Fibroblast of skin of scalp (primary cell): ENCODE results near the gene SDCCAG8. TPM values are rescaled to one million over a fixed set of nuclear protein-coding genes. Genes with fewer than 3 reads are reported as not detected.
"Not testable (repeated sequence)": the region's sequence is repeated elsewhere in the genome, so short reads cannot be mapped to it uniquely, and the experiment has no call there.

ENCODE experiments used
- DNase-seq: peaks from one replicate; pipeline ENCODE4 v3.0.0-alpha.2; 2013
- polyA plus RNA-seq, 2 experiments: library from polyadenylated mRNA; unstranded; fragments of 120-200 nt; gene quantifications; one replicate each; pipeline ENCODE4 v1.2.1, GENCODE V29; 2013; ENCODE audit not compliant: insufficient read length in 2 of 2

Gene SDCCAG8
- 22.8 TPM for polyA plus RNA-seq (2013, experiment 1 of 2; ENCODE audit: insufficient read length)
- 23.6 TPM for polyA plus RNA-seq (2013, experiment 2 of 2; ENCODE audit: insufficient read length)

- peak; percentile 100 for DNase-seq
Measured at GRCh38 chr1:243255791-243256512, at the start of gene SDCCAG8. TSS of gene SDCCAG8 (plus strand) at chr1:243256041. CDS start at chr1:243256174, 133 bp downstream.

GRCh38 chr1:243211984-243212383, 43.9 kb upstream of the SDCCAG8 start:
- peak; percentile 25 for DNase-seq

DNA sequence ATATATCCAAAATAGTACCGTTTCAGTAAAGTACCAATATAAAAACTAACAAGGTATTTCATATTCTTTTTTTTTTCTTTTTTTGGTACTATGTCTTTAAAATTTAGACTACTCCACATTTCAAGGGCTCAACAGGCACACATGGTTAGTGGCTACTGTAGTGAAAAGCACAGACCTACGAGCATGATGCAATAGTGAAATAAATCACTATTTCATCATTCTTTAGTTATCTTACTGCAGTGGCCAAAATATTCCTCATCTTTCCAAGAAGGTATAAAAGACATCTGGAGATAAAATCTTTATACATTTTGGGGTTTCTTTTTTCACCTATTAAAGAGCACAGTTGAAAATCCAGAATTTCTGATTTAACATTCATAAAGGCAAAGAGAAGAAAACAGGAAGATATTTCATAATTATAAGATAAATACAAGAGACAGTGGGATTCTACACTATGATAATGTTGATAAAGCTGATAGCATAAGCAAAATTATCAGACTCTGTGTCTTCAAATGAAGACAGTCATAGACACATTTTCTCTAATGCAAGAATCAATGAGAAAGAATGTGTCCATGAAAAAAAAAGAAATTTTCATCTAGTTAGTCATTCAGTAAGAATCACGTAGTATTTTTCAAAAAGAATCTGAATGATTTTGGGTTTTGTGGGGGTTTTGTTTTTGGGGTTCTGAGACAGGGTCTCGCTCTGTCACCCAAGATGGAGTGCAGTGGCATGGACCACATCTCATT, 42.6 kb upstream of the SDCCAG8 start:
- peak; percentile 73 for DNase-seq

- DNase-seq, result not testable (repeated sequence)
Measured at GRCh38 chr1:243215276-243215875, 40.5 kb upstream of the SDCCAG8 start.

- DNase-seq, result no peak
Measured at GRCh38 chr1:243216741-243217140, 39.1 kb upstream of the SDCCAG8 start.

DNA sequence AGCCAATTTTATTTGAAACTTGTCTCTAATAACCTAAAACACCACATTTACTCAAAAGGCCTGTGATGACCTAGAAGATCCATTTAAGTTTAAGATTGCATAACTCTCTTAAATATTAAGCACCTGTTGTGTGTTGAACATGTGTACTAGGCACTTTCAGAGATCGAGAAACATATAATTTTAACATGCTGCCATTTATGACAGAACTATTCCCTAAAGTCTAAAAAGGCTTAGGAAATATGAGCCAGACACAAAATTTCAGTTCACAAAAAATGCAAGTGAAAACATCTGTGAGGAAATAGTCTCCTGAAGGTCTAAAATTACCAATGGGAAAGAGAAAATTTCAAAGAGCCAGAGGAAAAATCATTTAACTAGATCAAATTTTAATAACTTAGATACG, 38.5 kb upstream of the SDCCAG8 start:
- DNase-seq, result no peak

DNA sequence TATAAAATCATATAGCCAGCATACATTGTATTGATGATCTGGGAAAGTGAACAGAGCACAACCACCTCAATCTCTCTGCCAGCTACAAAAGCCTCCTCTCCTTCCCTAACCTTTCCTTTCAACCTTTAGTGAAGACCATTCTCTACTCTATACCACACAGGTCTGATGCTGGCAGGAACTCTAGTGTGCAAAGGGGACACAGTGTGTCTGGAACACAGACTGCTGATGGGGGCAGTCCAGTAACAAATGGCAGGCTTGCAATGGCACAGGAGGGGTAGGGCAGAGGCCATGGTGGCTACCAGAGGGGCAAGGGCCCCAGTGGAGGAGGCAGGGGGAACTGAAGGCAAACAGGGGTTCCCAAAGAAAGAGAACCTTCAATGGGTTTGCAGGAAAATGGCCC, 37.8 kb upstream of the SDCCAG8 start:
- DNase-seq, result no peak

DNA sequence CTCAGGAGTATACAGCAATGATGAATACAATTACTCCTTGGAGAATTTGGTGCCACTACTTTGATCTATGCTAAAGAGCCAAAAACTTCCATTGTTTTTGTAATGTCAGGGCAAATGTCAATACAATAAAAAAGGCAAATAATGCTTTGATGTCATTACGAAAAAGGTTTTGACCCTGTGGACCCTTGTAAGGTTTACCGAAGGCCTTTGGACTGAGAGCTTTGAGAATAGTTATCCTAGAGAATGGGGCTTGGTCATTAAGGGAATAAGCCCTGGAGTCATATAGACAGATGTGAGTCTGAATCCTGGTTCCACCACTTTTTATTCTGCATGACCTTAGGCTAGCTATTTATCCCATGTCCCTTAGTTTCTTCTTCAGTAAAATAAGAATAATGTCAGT, 28.2 kb upstream of the SDCCAG8 start:
- DNase-seq, result no peak

DNA sequence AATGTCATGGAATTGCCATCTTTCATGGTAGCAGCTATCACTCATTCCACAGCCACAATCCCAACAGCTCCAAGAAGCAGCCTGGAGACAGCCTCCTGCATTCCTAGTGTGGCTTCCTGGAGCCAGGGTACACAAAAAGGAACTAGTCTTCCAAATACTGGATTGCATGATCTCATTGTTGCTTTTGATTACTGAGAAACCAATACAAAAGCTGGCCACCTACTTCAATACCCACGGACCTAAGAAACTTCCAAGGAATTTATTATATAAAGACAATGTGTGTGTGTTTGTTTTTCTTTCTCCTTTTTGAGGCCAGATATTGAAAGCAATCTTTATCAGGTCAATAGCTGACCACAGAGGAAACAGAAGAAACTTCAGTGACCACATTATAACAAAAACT, 26.3 kb upstream of the SDCCAG8 start:
- DNase-seq, result no peak

DNA sequence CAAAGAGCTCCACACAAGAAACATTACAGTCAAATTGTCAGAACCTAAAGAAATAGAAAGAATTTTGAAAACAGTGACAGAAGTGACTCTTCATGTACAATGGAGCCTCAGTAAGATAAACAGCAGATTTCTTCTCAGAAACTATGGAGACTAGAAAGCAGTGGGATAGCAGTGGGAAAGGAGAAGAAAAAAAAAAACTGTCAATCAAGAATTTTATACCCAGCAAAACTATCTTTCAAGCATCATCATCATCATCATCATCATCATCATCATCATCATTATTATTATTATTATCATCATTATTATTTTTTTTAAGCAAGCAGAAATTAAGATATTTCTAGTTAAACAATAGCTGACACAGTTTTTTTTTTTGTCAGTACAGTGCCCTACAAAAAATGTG, 24.9 kb upstream of the SDCCAG8 start:
- DNase-seq, result peak; percentile 32

DNA sequence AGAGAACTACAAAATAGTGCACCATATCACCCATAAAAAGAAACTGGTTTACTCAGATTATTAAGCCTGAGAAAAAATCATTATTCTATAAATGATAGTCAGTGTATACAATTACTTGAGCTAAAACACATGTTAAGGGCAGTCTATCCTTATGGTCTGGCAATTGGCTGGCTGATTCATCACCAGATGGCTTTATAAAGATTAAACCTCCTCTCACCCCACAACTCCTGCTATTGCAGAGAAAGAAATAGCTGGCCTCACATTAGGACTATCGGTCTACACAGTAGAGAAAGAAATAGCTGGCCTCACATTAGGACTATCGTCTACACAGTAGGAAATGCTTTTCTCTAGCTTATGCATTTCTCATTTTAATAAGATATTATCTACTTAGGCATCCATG, 21.9 kb upstream of the SDCCAG8 start:
- DNase-seq, result peak; percentile 40

DNA sequence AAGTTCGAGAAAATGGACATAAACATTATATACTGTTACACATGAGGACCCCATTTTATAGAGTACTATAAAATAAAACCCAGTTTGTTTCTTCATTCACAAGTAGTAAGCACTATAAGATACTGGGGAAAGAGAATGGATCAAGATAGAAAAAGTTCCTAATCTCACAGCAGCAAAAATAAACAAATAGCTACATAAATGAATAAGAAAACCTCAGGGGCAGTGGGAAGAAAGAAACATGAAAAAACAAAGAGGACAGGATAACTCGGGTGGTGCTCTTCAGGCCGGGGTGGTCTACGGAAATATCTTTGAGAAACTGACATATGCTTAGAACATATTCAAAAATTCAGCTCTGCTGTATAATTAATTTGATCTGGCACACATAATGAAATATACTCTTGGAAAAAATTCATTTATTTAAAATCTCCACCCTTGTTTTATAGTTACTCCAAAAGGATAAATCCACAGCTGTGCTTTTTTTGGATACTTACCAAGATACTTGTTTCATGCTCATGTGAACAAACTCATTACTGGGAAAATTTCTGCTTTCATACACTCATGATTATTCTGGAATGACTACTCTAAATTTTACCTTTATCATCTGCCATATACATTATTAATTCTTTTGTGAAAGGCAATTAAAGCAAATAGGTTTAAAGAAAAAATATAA, 20.7 kb upstream of the SDCCAG8 start:
- DNase-seq, result peak; percentile 55

DNA sequence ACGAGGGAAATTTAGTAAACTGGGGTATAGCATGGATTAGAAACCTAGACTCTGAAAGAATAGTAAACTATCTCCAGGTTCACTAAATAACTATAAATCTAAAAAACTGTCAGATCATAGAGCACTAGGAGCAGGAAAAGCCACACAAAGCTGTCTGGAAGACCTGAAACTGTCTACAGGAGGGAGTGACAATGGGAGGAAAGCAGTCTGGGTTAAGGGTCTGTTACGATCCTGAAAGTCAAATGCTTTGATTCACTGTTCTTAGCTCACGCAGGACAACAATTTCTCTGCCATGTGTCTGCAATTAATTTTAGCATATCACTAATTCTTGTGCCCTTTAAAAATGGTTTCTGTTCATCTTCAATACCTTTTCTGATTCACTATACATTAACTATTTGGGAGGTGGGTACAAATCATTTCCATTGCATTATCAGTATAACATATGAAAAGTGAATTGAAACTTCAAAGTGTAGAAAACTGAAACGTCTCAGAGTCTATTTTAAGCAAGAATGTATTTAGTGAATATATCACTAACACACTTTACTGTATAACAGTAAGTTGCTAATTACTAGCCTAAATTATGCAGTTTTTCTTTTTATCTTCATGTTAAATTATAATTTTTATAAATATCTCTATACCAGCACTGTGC, 19.1 kb upstream of the SDCCAG8 start:
- DNase-seq, result no peak

GRCh38 chr1:243244432-243244841, 11.4 kb upstream of the SDCCAG8 start:
- DNase-seq, result no peak

DNA sequence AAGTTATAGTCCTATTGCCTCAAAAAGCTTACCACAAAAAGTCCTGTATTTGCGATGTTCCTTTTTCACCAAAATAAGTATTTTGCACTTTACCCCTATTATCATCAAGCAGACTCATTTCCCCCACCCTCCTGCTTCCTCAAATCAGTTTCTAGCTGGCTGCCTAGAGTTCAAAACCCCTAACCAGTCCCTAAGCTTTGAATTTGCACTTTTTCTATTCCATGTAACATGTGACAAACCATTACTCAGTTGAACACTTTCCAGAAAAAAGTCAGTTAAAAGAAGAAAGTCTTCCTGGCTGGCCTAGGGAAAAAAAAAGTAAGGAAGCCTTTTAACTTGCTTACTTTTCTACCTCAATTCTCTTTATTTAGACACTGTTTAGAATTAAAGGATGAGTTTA, 8.9 kb upstream of the SDCCAG8 start:
- DNase-seq, result no peak

DNA sequence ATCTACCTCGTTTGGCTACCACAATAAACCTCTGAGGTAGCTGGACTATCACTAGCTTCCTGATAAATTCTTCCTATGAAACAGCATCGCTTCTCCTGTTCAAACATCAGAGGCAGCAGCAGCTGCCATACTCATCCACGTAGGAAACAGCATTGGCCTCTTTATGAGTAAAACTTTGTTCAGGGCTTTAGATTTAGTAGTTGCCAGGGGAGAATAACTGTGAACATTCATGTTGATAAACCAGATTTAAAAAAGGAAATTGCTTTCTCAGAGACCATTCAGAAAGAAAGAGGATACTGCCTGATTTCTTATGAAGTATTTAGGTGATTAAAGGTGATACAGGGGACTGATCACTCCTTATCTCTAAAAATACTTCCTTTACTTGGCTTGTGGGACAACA, 7.9 kb upstream of the SDCCAG8 start:
- no peak for DNase-seq

DNA sequence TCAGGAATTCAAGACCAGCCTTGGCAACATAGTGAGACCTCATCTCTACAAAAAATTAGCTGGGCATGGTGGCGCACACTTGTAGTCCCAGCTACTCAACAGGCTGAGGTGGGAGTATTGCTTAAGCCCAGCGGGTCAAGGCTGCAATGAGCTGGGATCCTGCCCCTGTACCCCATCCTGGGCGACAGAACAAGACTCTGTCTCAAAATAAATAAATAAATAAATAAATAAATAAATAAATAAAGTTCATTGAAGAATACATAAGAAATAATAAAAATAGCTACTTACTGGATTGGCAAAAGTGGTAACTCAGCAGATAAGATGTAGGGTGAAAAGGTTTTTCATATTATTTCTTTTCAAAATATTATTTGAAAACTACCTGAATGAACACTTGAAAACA, 6.6 kb upstream of the SDCCAG8 start:
- DNase-seq, result no peak

DNA sequence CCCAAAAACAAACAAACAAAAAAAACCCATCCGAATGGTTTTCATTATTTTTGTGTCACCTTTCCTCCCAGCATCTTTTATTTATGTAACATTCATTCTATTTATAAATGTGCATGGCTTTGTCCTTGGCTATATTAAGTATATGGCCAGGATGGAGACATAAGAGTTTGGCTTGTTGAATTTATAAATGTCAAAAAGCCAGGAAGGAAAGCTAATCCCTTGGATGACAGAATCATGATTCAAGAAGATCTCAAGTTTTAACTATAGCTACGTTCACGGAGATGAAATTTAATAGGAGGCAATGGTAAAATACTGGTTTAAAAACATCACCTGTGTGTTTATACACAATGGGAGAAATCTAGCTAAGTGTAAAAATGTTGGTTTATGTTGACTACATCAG, 5.7 kb upstream of the SDCCAG8 start:
- no peak for DNase-seq

DNA sequence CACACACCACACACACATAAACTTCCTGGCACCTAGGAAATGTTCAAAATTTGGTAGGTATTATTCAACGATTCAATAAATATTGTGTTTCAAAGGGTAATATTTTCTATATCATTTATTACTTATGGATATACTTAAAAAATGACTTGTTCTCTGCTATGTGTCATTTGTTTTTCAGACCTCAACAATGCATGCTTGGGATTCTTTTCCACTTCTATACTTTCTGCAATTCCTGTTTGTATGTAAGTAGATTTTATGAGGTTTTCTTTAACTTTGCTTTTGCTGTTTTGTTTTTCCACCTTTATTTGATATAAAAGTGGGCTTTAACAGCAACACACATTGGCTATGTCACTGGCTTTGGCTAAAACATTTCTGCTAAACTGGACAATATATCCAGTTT, 4.3 kb upstream of the SDCCAG8 start:
- DNase-seq, result no peak

DNA sequence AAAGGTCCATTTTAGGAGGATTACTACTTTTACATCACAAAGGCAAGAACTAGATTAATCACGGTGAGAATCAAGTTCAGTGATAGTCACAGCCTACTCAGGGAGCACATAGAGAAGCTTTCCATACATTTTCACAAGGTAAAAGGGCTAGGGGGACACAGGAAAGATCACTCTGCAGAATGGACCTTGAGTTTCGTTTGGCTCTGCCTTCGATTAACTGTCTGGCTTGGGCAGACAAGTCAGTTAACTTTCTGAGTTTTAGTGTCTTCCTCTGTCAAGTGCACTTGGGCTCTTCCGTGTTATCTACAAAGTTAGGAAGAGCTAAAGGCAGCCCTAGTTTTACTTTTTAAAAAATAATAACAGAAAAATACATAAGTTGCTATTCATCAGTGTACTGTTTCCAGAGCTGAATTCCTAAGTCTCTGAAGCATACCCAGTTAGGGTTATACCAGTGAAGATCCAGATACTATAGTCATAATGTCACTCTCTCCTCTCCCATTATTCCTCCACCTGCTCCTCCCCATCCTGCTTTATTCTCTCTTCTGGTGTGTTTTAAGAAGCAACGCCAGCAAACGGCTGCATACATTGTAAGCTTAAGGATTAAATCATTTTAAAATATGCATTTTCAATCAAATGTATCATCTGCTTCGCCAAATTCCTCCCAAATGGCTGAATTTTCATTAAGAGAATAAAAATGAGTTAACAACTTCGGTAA, 2.5 kb upstream of the SDCCAG8 start:
- no peak for DNase-seq

GRCh38 chr1:243253926-243254232, 2.0 kb upstream of the SDCCAG8 start:
- DNase-seq, result no peak
